ENCODE data around the gene ANKRD40CL. TPM values are rescaled to one million over a fixed set of nuclear protein-coding genes. Genes with fewer than 3 reads are reported as not detected.

ANKRD40CL gene
- polyA plus RNA-seq, 1 of the 3 experiments (the other 2 are of a cell fraction): not detected

- no peaks in the 10 kb centered on the region for H3K9me2 ChIP-seq
- peaks cover 96 to 98% of the 10 kb centered on the region in 2 experiments for H3K36me3 ChIP-seq (replicated peaks in 1 of 2; ENCODE audit: control insufficient read depth in 1 of 2, insufficient read depth in 2 of 2, low read length in 1 of 2)
- H3K27ac ChIP-seq (ENCODE audit: low read depth in 2 of 2, low read length in 1 of 2): no peak overlapping the region; a peak in 1 of 4 replicates
- ChIA-PET POLR2A (no interaction called here), CTCF (interaction anchor here (1.2 to 3.6 kb wide), 3 partner anchors 14 to 352 kb away, joined by 3 to 15 read pairs (median 10); partner anchors contain the start of gene LRRC59)
- 98% methylated on average over 6 of the region's 6 CpGs for WGBS (ENCODE audit: low lambda C conversion rate)
- H3K27me3 ChIP-seq (ENCODE audit: insufficient read depth): no peaks in the 10 kb centered on the region
- no peak for DNase-seq
- H4K20me1 ChIP-seq (ENCODE audit: insufficient read depth): peaks cover 5% of the 10 kb centered on the region; the same call in 1 of the 2 replicates
- peaks cover 49% of the 10 kb centered on the region for H3F3A ChIP-seq (replicated peaks; ENCODE audit: insufficient read depth)
- H2AFZ ChIP-seq (ENCODE audit: low read depth): no peak overlapping the region
- H3K9ac ChIP-seq: no peak overlapping the region
- no peaks in the 10 kb centered on the region; a peak in 2 of 4 replicates for H3K4me1 ChIP-seq (ENCODE audit: control insufficient read depth in 1 of 2, insufficient read depth in 2 of 2, low read depth in 1 of 2, low read length in 1 of 2)
- no peak overlapping the region for H3K4me2 ChIP-seq
- H3K79me2 ChIP-seq (ENCODE audit: insufficient read depth): peaks cover 52% of the 10 kb centered on the region; the same call in 1 of the 2 replicates
- TF ChIP-seq RAD21 (IDR thresholded peaks at IDR 0.05; ENCODE audit: low read length): no peak
- no peak for TF ChIP-seq MXI1 (IDR thresholded peaks at IDR 0.05; ENCODE audit: low read depth, low read length)
- no peak for TF ChIP-seq MEF2A (IDR thresholded peaks at IDR 0.05; ENCODE audit: borderline replicate concordance, low read depth)
- TF ChIP-seq, protein P1, sequence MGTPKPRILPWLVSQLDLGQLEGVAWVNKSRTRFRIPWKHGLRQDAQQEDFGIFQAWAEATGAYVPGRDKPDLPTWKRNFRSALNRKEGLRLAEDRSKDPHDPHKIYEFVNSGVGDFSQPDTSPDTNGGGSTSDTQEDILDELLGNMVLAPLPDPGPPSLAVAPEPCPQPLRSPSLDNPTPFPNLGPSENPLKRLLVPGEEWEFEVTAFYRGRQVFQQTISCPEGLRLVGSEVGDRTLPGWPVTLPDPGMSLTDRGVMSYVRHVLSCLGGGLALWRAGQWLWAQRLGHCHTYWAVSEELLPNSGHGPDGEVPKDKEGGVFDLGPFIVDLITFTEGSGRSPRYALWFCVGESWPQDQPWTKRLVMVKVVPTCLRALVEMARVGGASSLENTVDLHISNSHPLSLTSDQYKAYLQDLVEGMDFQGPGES (IDR thresholded peaks at IDR 0.05; ENCODE audit: low read depth, low read length): no peak
- TF ChIP-seq ZBTB33 (IDR thresholded peaks at IDR 0.05; ENCODE audit: borderline replicate concordance, low read depth): no peak
- TF ChIP-seq FOXM1 (IDR thresholded peaks at IDR 0.05; ENCODE audit: low read depth): no peak
- TF ChIP-seq GABPA (IDR thresholded peaks at IDR 0.05; ENCODE audit: low read depth): no peak
- TF ChIP-seq, protein P2, sequence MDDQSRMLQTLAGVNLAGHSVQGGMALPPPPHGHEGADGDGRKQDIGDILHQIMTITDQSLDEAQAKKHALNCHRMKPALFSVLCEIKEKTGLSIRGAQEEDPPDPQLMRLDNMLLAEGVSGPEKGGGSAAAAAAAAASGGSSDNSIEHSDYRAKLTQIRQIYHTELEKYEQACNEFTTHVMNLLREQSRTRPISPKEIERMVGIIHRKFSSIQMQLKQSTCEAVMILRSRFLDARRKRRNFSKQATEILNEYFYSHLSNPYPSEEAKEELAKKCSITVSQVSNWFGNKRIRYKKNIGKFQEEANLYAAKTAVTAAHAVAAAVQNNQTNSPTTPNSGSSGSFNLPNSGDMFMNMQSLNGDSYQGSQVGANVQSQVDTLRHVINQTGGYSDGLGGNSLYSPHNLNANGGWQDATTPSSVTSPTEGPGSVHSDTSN (IDR thresholded peaks at IDR 0.05): no peak
- TF ChIP-seq RXRA (IDR thresholded peaks at IDR 0.05; ENCODE audit: borderline replicate concordance, low read depth): no peak
- no peak for TF ChIP-seq EZH2phosphoT487 (IDR thresholded peaks at IDR 0.05; ENCODE audit: borderline replicate concordance, low read depth)
- no peak for TF ChIP-seq NRF1 (IDR thresholded peaks at IDR 0.05; ENCODE audit: low read depth, low read length)
- TF ChIP-seq JUND (IDR thresholded peaks at IDR 0.05): no peak
- TF ChIP-seq SIN3A (IDR thresholded peaks at IDR 0.05; ENCODE audit: borderline replicate concordance, low read depth, low read length): no peak
- no peak for TF ChIP-seq CHD2 (IDR thresholded peaks at IDR 0.05; ENCODE audit: low read length, partially characterized antibody)
- no peak for TF ChIP-seq TEAD4 (IDR thresholded peaks at IDR 0.05; ENCODE audit: borderline replicate concordance, insufficient read depth)
- H3K9me3 ChIP-seq: no peaks in the 10 kb centered on the region
- H3K4me3 ChIP-seq (ENCODE audit: low read depth in 2 of 2, low read length in 1 of 2): no peak overlapping the region
These were observed 18.1 kb downstream of the ANKRD40CL start for GRCh38 chr17:50749245-50749644.
